NT2/D1 (cell line): Measurements from ENCODE around the gene PCBP2.
"Not testable (repeated sequence)": the region's sequence is repeated elsewhere in the genome, so short reads cannot be mapped to it uniquely, and the experiment has no call there.

Source experiments
- DNase-seq: peaks from one replicate; pipeline ENCODE4 v3.0.0-alpha.2; 2011; ENCODE audit warnings: low read depth, low spot score
- H3K27me3 ChIP-seq: 2 replicates; pipeline ENCODE4 v1.6.0; 2011; ENCODE audit warnings: mild to moderate bottlenecking; ENCODE audit not compliant: insufficient read length, insufficient read depth
- H3K36me3 ChIP-seq: 2 replicates; pipeline ENCODE4 v1.6.1; 2011; ENCODE audit warnings: mild to moderate bottlenecking, low read length, mixed read lengths; ENCODE audit not compliant: insufficient read depth, insufficient read length
- H3K4me1 ChIP-seq: 2 replicates; pipeline ENCODE4 v1.5.1; 2011; ENCODE audit not compliant: insufficient read depth, insufficient read length
- H3K4me3 ChIP-seq: 2 replicates; pipeline ENCODE4 v1.5.1; 2011; ENCODE audit warnings: low read depth; ENCODE audit not compliant: insufficient read length
- H3K9ac ChIP-seq: 2 replicates; pipeline ENCODE4 v1.6.0; 2011; ENCODE audit warnings: low read depth; ENCODE audit not compliant: insufficient read length
- H3K9me3 ChIP-seq: 2 replicates; pipeline ENCODE4 v1.5.1; 2011; ENCODE audit warnings: mild to moderate bottlenecking, low read length; ENCODE audit not compliant: insufficient read depth
- SUZ12 ChIP-seq: IDR thresholded peaks from 2 replicates; pipeline ENCODE4 v1.6.1; 2011; ENCODE audit not compliant: insufficient read length, insufficient read depth; ENCODE audit errors: extremely low read depth
- YY1 ChIP-seq: IDR thresholded peaks from 2 replicates; pipeline ENCODE4 v1.6.1; 2011; ENCODE audit not compliant: insufficient read length, insufficient read depth
- ZNF274 ChIP-seq: IDR thresholded peaks from 2 replicates; pipeline ENCODE4 v1.6.1; 2011; ENCODE audit warnings: mild to moderate bottlenecking, low read depth, low read length

The PCBP2 gene

DNA sequence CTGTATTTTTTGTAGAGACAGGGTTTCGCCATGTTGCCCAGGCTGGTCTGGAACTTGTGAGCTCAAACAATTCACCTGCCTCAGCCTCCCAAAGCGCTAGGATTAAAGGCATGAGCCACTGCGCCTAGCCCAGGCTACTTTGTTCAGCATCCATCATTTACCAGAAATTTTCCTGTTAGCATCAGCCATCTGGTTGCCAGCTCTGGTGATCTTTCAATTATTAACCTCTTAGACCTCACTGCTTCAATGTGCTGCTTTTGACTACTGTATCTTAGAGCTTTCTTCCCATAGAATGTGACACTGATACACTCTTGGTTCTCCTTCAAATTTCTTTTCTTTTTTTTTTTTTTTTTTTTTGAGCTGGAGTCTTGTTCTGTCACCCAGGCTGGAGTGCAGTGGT is 33.7 kb upstream of the PCBP2 start:
- no peak overlapping the region for H3K9ac ChIP-seq
- no peak overlapping the region for H3K4me3 ChIP-seq
- no peak for DNase-seq
- no peaks in the 10 kb centered on the region for H3K27me3 ChIP-seq
- H3K4me1 ChIP-seq = peaks cover 5% of the 10 kb centered on the region
- peaks cover 13% of the 10 kb centered on the region for H3K36me3 ChIP-seq
- TF ChIP-seq SUZ12 (no peak), YY1 (no peak), ZNF274 (no peak)
- no peaks in the 10 kb centered on the region for H3K9me3 ChIP-seq

DNA sequence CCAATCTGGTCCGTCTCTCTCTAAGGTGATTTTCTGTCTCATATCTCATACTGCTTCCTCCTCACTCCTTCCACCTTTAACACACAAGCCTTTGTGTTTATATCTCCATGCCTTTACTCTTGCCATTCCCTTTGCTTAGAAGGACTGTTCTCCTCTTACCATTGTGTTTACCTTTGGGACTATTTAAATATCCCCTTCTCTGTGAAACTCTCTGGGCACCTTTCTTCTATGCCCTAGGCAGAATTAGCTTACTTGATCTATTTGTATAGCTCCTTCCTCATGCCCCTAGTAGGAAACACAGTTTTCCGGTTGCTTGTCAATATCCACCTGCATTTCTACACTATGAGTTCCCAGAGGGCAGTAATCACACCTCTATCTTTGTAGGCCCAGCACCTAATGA is 32.1 kb upstream of the PCBP2 start:
- Histone ChIP-seq H3K4me1 (peaks cover 3% of the 10 kb centered on the region), H3K36me3 (peaks cover under 1% of the 10 kb centered on the region), H3K9ac (no peak overlapping the region), H3K27me3 (no peaks in the 10 kb centered on the region), H3K9me3 (no peaks in the 10 kb centered on the region), H3K4me3 (no peak overlapping the region)
- no peak for TF ChIP-seq SUZ12
- TF ChIP-seq ZNF274 = no peak
- TF ChIP-seq YY1 = no peak
- no peak for DNase-seq

DNA sequence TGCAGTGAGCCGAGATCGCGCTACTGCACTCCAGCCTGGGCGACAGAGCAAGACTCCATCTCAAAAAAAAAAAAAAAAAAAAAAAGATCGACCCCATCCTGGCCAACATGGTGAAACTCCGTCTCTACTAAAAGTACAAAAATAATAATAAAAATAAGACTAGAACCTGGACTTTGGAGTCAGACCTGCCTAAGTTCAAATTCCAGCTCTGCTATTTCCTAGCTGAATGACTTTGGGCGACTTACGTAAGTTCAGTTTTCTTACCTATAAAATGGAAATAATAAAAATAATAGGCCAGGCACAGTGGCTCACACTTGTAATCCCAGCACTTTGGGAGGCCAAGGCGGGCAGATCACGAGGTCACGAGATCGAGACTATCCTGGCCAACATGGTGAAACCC is 29.7 kb upstream of the PCBP2 start:
- H3K9me3 ChIP-seq, H3K4me3 ChIP-seq, DNase-seq, H3K9ac ChIP-seq, H3K4me1 ChIP-seq, H3K27me3 ChIP-seq, H3K36me3 ChIP-seq: not testable (repeated sequence)

DNA sequence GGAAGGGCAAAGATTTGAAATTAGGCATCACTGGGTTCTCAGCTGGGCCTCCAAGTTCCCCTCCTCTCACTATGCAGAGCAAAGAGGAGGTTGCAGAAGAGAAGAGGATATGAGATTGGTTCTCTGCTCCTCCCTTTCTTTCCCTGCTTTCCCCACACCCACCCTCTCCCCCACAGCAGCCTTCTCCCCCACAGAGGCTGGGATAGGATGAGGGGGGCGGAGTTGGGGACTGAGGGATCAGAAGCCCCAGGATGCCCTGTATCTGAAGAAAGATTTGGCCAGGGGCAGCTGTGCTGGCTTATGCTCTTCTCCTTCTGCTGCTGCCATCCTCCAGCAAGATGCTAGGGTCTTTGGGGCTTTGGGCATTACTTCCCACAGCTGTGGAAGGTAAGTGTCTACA is 28.3 kb upstream of the PCBP2 start, which contains the start of gene AMHR2:
AMHR2 (plus strand) TSS at position 259 of the 400 bp plus-strand sequence; CDS start at position 339, 80 bp downstream.
- no peak for DNase-seq
- Histone ChIP-seq H3K27me3 (no peaks in the 10 kb centered on the region), H3K9ac (no peak within 1 kb of the TSS), H3K9me3 (no peaks in the 10 kb centered on the region), H3K4me1 (peaks cover 7% of the 10 kb centered on the region), H3K36me3 (no peaks in the 10 kb centered on the region), H3K4me3 (no peak within 1 kb of the TSS)
- no peak for TF ChIP-seq SUZ12

DNA sequence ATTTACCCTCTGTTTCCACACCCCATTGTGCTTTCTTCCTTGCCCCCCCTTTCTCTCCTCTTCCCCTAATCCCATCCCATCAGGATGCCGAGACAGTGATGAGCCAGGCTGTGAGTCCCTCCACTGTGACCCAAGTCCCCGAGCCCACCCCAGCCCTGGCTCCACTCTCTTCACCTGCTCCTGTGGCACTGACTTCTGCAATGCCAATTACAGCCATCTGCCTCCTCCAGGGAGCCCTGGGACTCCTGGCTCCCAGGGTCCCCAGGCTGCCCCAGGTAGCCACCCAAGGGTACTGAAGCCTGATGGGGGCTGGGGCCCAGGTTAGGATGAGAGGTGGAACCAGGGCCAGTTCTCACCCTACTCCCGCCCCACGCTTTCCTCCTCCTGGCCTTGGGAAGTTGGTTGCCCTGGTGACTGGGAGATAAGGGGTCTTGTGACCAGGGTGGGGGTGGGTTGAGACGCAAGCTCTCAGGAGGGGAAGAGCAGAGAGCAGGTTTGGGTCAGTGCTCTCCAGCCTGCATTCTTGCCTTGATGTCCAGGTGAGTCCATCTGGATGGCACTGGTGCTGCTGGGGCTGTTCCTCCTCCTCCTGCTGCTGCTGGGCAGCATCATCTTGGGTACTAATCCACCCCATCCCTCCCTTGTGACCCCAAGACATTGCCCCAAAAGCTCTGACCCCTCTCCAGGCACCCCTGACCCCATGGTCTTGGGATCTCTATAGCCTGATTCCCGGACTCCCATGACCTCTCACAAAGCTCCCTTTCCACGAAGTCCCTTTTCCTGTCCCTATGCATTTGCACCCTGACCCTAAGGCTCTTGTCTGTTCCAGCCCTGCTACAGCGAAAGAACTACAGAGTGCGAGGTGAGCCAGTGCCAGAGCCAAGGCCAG is 27.0 kb upstream of the PCBP2 start:
- no peaks in the 10 kb centered on the region for H3K36me3 ChIP-seq
- TF ChIP-seq YY1 (no peak), ZNF274 (no peak), SUZ12 (no peak)
- H3K4me3 ChIP-seq = no peak overlapping the region
- no peaks in the 10 kb centered on the region for H3K9me3 ChIP-seq
- H3K27me3 ChIP-seq = no peaks in the 10 kb centered on the region
- no peak for DNase-seq
- no peak overlapping the region for H3K9ac ChIP-seq
- H3K4me1 ChIP-seq = peaks cover 7% of the 10 kb centered on the region

DNA sequence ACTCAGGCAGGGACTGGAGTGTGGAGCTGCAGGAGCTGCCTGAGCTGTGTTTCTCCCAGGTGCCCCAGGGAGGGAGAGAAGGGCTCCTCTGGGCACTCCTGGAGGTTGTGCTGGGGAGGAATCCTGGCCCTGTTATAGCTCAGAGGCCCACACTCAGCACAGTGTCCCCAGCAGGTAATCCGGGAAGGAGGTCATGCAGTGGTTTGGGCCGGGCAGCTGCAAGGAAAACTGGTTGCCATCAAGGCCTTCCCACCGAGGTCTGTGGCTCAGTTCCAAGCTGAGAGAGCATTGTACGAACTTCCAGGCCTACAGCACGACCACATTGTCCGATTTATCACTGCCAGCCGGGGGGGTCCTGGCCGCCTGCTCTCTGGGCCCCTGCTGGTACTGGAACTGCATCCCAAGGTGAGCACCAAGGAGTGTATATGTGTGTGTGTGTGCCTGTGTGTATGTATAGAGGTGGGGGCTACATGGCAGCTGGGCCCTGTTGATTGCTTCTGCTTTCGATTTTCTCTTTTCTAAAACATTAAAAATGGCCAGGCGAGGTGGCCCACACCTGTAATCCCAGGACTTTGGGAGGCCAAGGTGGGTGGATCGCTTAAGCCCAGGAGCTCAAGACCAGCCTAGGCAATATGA is 26.3 kb upstream of the PCBP2 start:
- Histone ChIP-seq H3K9ac (no peak overlapping the region), H3K4me3 (no peak overlapping the region), H3K9me3 (no peaks in the 10 kb centered on the region), H3K27me3 (no peaks in the 10 kb centered on the region), H3K4me1 (peaks cover 7% of the 10 kb centered on the region), H3K36me3 (no peaks in the 10 kb centered on the region)
- no peak for TF ChIP-seq YY1
- TF ChIP-seq ZNF274 = no peak
- no peak for TF ChIP-seq SUZ12
- DNase-seq = no peak

DNA sequence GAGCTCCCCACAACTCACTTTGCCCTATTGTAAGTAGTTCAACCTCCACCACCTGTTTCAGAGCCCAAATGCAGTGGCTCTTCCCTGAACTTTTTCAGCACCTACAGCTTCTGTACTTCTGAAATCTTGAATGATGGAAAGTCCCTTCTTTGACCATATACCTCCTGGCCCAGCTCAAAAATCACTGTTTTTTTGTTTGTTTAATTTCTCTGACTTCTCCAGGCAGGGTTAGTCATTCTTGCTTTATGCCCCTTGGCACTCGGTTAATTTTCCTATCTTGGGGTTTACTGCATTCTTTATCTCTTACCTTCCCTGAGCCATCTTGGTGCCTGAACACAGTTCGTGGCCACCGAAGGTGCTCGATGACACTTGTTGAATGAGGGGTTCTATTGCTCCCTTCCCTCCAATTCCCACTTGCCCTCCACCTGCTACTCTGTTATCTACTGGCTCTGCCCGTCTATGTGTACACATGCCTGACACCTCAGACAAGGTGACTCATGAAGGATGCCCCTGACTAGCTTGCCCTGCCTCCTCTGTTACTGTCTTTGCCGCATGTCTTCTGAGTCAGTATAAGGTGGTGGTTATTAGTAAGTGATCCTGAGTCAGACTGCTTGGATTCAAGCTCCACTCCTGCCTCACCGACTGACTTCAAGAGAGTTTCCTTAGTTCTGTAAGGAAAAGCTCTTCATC is 23.9 kb upstream of the PCBP2 start:
- Histone ChIP-seq H3K4me1 (peaks cover 7% of the 10 kb centered on the region), H3K27me3 (no peaks in the 10 kb centered on the region), H3K9ac (no peak overlapping the region), H3K4me3 (no peak overlapping the region), H3K36me3 (no peaks in the 10 kb centered on the region), H3K9me3 (no peaks in the 10 kb centered on the region)
- TF ChIP-seq SUZ12 = no peak
- no peak for TF ChIP-seq ZNF274
- TF ChIP-seq YY1 = no peak
- no peak for DNase-seq
